HG03565 (cell line): Measurements from ENCODE around the gene ARHGEF12.

Source experiments
- ATAC-seq: cut with Tn5 transposase; IDR thresholded peaks from one replicate; pipeline ENCODE4 v1.9.1; 2021; ENCODE audit warnings: mild to moderate bottlenecking, moderate library complexity; ENCODE audit not compliant: unreplicated experiment

Gene ARHGEF12

GRCh38 chr11:120338107-120338933 is 2.1 kb downstream of the ARHGEF12 start:
- ATAC-seq: no peak

GRCh38 chr11:120339394-120339890 is 3.2 kb downstream of the ARHGEF12 start:
- ATAC-seq: no peak

- no peak for ATAC-seq
These were observed 4.3 kb downstream of the ARHGEF12 start for GRCh38 chr11:120340529-120340928.

GRCh38 chr11:120342226-120342625 is 6.0 kb downstream of the ARHGEF12 start:
- ATAC-seq: no peak

GRCh38 chr11:120342678-120343077 is 6.5 kb downstream of the ARHGEF12 start:
- no peak for ATAC-seq

- peak; percentile 39 for ATAC-seq
These were observed 7.2 kb downstream of the ARHGEF12 start for GRCh38 chr11:120343429-120343828.

- ATAC-seq: peak; percentile 66
These were observed 8.2 kb downstream of the ARHGEF12 start for GRCh38 chr11:120344302-120345004.

- no peak for ATAC-seq
These were observed 10.0 kb downstream of the ARHGEF12 start for GRCh38 chr11:120346233-120346632.

GRCh38 chr11:120350637-120351036 is 14.4 kb downstream of the ARHGEF12 start:
- ATAC-seq: no peak

GRCh38 chr11:120352405-120352804 is 16.2 kb downstream of the ARHGEF12 start:
- ATAC-seq: no peak

- ATAC-seq: no peak
These were observed 17.9 kb downstream of the ARHGEF12 start for GRCh38 chr11:120354068-120354467.

GRCh38 chr11:120354779-120355178 is 18.6 kb downstream of the ARHGEF12 start:
- no peak for ATAC-seq

- no peak for ATAC-seq
These were observed 21.4 kb downstream of the ARHGEF12 start for GRCh38 chr11:120357620-120358019.

GRCh38 chr11:120358729-120359128 is 22.5 kb downstream of the ARHGEF12 start:
- ATAC-seq: no peak

GRCh38 chr11:120363436-120363835 is 27.2 kb downstream of the ARHGEF12 start:
- ATAC-seq: no peak

GRCh38 chr11:120365512-120365911 is 29.3 kb downstream of the ARHGEF12 start:
- ATAC-seq: no peak

GRCh38 chr11:120372296-120372695 is 36.1 kb downstream of the ARHGEF12 start:
- ATAC-seq: no peak

GRCh38 chr11:120375076-120375475 is 38.9 kb downstream of the ARHGEF12 start:
- ATAC-seq: no peak

GRCh38 chr11:120376547-120377182 is 40.5 kb downstream of the ARHGEF12 start:
- no peak for ATAC-seq

GRCh38 chr11:120378474-120378873 is 42.3 kb downstream of the ARHGEF12 start:
- no peak for ATAC-seq

GRCh38 chr11:120381401-120381800 is 45.2 kb downstream of the ARHGEF12 start:
- no peak for ATAC-seq
